ENCODE results near the gene WFIKKN1. TPM values are rescaled to one million over a fixed set of nuclear protein-coding genes. Genes with fewer than 3 reads are reported as not detected.

The WFIKKN1 gene
- total and polyA plus RNA-seq, 2 of the 13 experiments (the other 11 are each of a cell fraction or from before 2014, with no cell fraction given), result 1.7 to 4.9 TPM

- TF ChIP-seq ARID4A (CRISPR knock-in tag; IDR thresholded peaks at IDR 0.05; ENCODE audit: borderline replicate concordance), result peak; percentile 66
- TF ChIP-seq ZNF773 (CRISPR knock-in tag; IDR thresholded peaks at IDR 0.05; ENCODE audit: borderline replicate concordance), result 0 out of 2 replicates have a peak, but pooled peaks have one; percentile 76
- peak; percentile 63 for TF ChIP-seq POLR2G (IDR thresholded peaks at IDR 0.05; ENCODE audit: low read depth, low read length)
- TF ChIP-seq NKX3-1 (CRISPR knock-in tag; IDR thresholded peaks at IDR 0.05), result 0 out of 2 replicates have a peak, but pooled peaks have one; percentile 40
- no peak for TF ChIP-seq ZNF672 (CRISPR knock-in tag; IDR thresholded peaks at IDR 0.05)
- TF ChIP-seq SP1 (IDR thresholded peaks at IDR 0.05), result no peak
- TF ChIP-seq SP1 (CRISPR knock-in tag; IDR thresholded peaks at IDR 0.05), result 0 out of 2 replicates have a peak, but pooled peaks have one; percentile 35
- peak; percentile 48 to 73; a peak in 3 of 4 replicates for TF ChIP-seq POLR2A (IDR thresholded peaks at IDR 0.05; ENCODE audit: insufficient read depth in 1 of 2, low read depth in 2 of 2, low read length in 2 of 2)
- TF ChIP-seq LRRFIP1 (CRISPR knock-in tag; conservative IDR thresholded peaks at IDR 0.05), result no peak
- peak; percentile 47 for TF ChIP-seq ETV5 (CRISPR knock-in tag; IDR thresholded peaks at IDR 0.05; ENCODE audit: borderline replicate concordance)
- TF ChIP-seq GABPB1 (CRISPR knock-in tag; IDR thresholded peaks at IDR 0.05), result peak; percentile 86
- TF ChIP-seq UBTF (CRISPR knock-in tag; IDR thresholded peaks at IDR 0.05), result 0 out of 2 replicates have a peak, but pooled peaks have one; percentile 4
- TF ChIP-seq NR1H2 (CRISPR knock-in tag; IDR thresholded peaks at IDR 0.05; ENCODE audit: borderline replicate concordance, low read depth), result no peak
- TF ChIP-seq CREM (IDR thresholded peaks at IDR 0.05), result no peak
- no peak for TF ChIP-seq CREM (CRISPR knock-in tag; IDR thresholded peaks at IDR 0.05)
- TF ChIP-seq PAWR (CRISPR knock-in tag; IDR thresholded peaks at IDR 0.05; ENCODE audit: borderline replicate concordance), result no peak
- peak; percentile 85 for TF ChIP-seq ZNF574 (CRISPR knock-in tag; IDR thresholded peaks at IDR 0.05)
- TF ChIP-seq SIN3A (IDR thresholded peaks at IDR 0.05; ENCODE audit: borderline replicate concordance, low read depth, low read length), result 0 out of 2 replicates have a peak, but pooled peaks have one; percentile 5
These were observed 49.2 kb downstream of the WFIKKN1 start, which contains the start of gene STUB1 (continued) for GRCh38 chr16:679814-680624.
